GM12878 (cell line): ENCODE data around the gene REST. TPM values are rescaled to one million over a fixed set of nuclear protein-coding genes. Genes with fewer than 3 reads are reported as not detected.
"Not testable (repeated sequence)": the region's sequence is repeated elsewhere in the genome, so short reads cannot be mapped to it uniquely, and the experiment has no call there.

Experiments used
- ATAC-seq: fragments of 200-7000 bp; cut with Tn5 transposase; 3 replicates; pipeline ENCODE4 v1.9.1; 2020; ENCODE audit warnings: mild to moderate bottlenecking, moderate library complexity
- BruUV-seq: library from RNA; stranded (reverse); fragments of 400-500 nt; replicated peaks from 2 replicates; lab custom pipeline; 2021; lab: Mats Ljungman, UMichigan
- CTCF ChIA-PET: fragments of 300-600 bp; sonication (Branson Sonifier 250); formaldehyde crosslinking; extraction: SDS; loops from one replicate; lab custom pipeline; 2021; ENCODE audit warnings: inconsistent platforms; lab: Yijun Ruan, JAX
- POLR2A ChIA-PET: fragments of 350-600 bp; formaldehyde crosslinking; extraction: SDS; loops from one replicate; lab custom pipeline; 2021; ENCODE audit warnings: inconsistent platforms; lab: Charles Lee
- RAD21 ChIA-PET: fragments of 300-600 bp; sonication (Branson Sonifier 250); formaldehyde crosslinking; loops from one replicate; lab custom pipeline; 2023; ENCODE audit warnings: antibody characterized with exemption; ENCODE audit not compliant: unreplicated experiment; lab: Charles Lee
- SMC1A ChIA-PET: fragments of 300-600 bp; sonication (Branson Sonifier 250); formaldehyde crosslinking; loops from one replicate; lab custom pipeline; 2023; ENCODE audit not compliant: unreplicated experiment, uncharacterized antibody; lab: Charles Lee
- DNase-seq: peaks from one replicate; pipeline ENCODE4 v3.0.0-alpha.2; 2011; ENCODE audit warnings: low read depth, low spot score
- FAIRE-seq: peaks from 3 replicates; lab custom pipeline; 2011; peaks lifted over from hg19 to GRCh38; lab: Jason Lieb, UNC
- H2AFZ ChIP-seq: 2 replicates; pipeline ENCODE4 v1.6.0; 2011; ENCODE audit warnings: low read depth, low read length, control low read depth; ENCODE audit not compliant: control insufficient read depth
- H3K27ac ChIP-seq: 2 replicates; pipeline ENCODE4 v1.5.1; 2011; ENCODE audit warnings: control low read depth; ENCODE audit not compliant: control insufficient read depth, insufficient read depth
- H3K27me3 ChIP-seq, 2 experiments: replicated peaks in 1 of 2; 2 replicates each; pipeline versions ENCODE4 v1.6.0 to v1.6.1; 2011; ENCODE audit warnings: low read length in 1 of 2; ENCODE audit not compliant: control insufficient read depth in 2 of 2, insufficient read depth in 2 of 2
- H3K36me3 ChIP-seq, 2 experiments: 2 replicates each; pipeline ENCODE4 v1.5.1; 2011; ENCODE audit warnings: low read length in 1 of 2; ENCODE audit not compliant: control insufficient read depth in 2 of 2, insufficient read depth in 2 of 2
- H3K4me1 ChIP-seq: 2 replicates; pipeline ENCODE4 v1.6.1; 2011; ENCODE audit warnings: mild to moderate bottlenecking, low read length, moderate library complexity, mixed read lengths; ENCODE audit not compliant: control insufficient read depth, insufficient read depth
- H3K4me2 ChIP-seq: 2 replicates; pipeline ENCODE4 v1.6.0; 2011; ENCODE audit warnings: control low read depth; ENCODE audit not compliant: control insufficient read depth, insufficient read depth
- H3K4me3 ChIP-seq: fragments of 200-600 bp; sonication (generic); 2 replicates; pipeline ENCODE4 v1.5.1; 2016
- H3K79me2 ChIP-seq: 2 replicates; pipeline ENCODE4 v1.6.0; 2011; ENCODE audit warnings: low read length; ENCODE audit not compliant: control insufficient read depth, insufficient read depth
- H3K9ac ChIP-seq: 2 replicates; pipeline ENCODE4 v1.8.0; 2011; ENCODE audit warnings: low read length, control low read depth, mixed read lengths; ENCODE audit not compliant: control insufficient read depth, insufficient read depth
- H3K9me3 ChIP-seq: replicated peaks from 3 replicates; pipeline ENCODE4 v1.5.1; 2011; ENCODE audit warnings: mild to moderate bottlenecking, low read length; ENCODE audit not compliant: control insufficient read depth, insufficient read depth
- H4K20me1 ChIP-seq: 2 replicates; pipeline ENCODE4 v1.6.0; 2011; ENCODE audit not compliant: control insufficient read depth, insufficient read depth
- CBX3 ChIP-seq: fragments of 200-600 bp; sonication (generic); IDR thresholded peaks from 2 replicates; pipeline ENCODE4 v1.6.1; 2016; ENCODE audit warnings: low read depth, borderline replicate concordance
- HDAC6 ChIP-seq: fragments of 200-600 bp; sonication (generic); IDR thresholded peaks from one replicate; pipeline ENCODE4 v1.8.0; 2017; ENCODE audit warnings: antibody characterized with exemption; ENCODE audit not compliant: unreplicated experiment
- KAT2A ChIP-seq: conservative IDR thresholded peaks from 2 replicates; pipeline ENCODE4 v1.6.1; 2011; ENCODE audit warnings: low read depth, low read length; ENCODE audit not compliant: control insufficient read depth
- MYC ChIP-seq: IDR thresholded peaks from 2 replicates; pipeline ENCODE4 v1.6.1; 2011; ENCODE audit warnings: mild to moderate bottlenecking, low read length, moderate library complexity, inconsistent platforms; ENCODE audit not compliant: insufficient read depth, insufficient replicate concordance, insufficient read length, severe bottlenecking
- NRF1 ChIP-seq: conservative IDR thresholded peaks from 2 replicates; pipeline ENCODE4 v1.6.1; 2011; ENCODE audit warnings: mild to moderate bottlenecking, low read depth, low read length, improper control_type of control experiment
- POLR2AphosphoS2 ChIP-seq: IDR thresholded peaks from 2 replicates; pipeline ENCODE4 v1.6.1; 2011; ENCODE audit warnings: low read depth, mild to moderate bottlenecking, low read length, improper control_type of control experiment, moderate library complexity
- RUNX3 ChIP-seq: IDR thresholded peaks from 2 replicates; pipeline ENCODE4 v1.6.1; 2012; ENCODE audit warnings: low read length, inconsistent platforms
- WGBS: methylation state at CpG from one replicate; pipeline ENCODE4 v1.1.6; 2016; ENCODE audit warnings: low lambda C conversion rate; ENCODE audit not compliant: insufficient replicate concordance, insufficient coverage; ENCODE audit errors: missing lambda C conversion rate; 5-methylcytosine and 5-hydroxymethylcytosine counted together
- in situ Hi-C: fragments of 300-500 bp; cut with MboI; formaldehyde crosslinking; loops from 9 replicates; pipeline ENCODE4 v1.14.3; 2018; ENCODE audit warnings: mixed read lengths
- intact Hi-C: fragments of 100-400 bp; cut with micrococcal nuclease; formaldehyde crosslinking; loops from one replicate; pipeline ENCODE4 v1.14.2; 2022; ENCODE audit not compliant: unreplicated experiment
- polyA plus RNA-seq, 11 experiments: library from polyadenylated mRNA; depleted of rRNA in 4 of 11; unstranded in 6 of 11; stranded (reverse) in 5 of 11; fragments of >200 nt; fragmentation: Nextera tagmentation in 4 of 11; fragmentation: Illumina TruSeq in 1 of 11; extraction: Ambion mirVana in 4 of 11; extraction: Trizol in 1 of 11; gene quantifications; 1 replicate in 1 of 11; 2 replicates in 10 of 11; pipeline versions ENCODE4 v1.2.1 to v1.2.3, GENCODE V29; 2011 to 2016; ENCODE audit warnings: inconsistent platforms in 2 of 11, missing spikeins in 2 of 11, low read depth in 1 of 11
- total RNA-seq, 4 experiments: library from RNA; depleted of rRNA in 3 of 4; stranded (reverse); fragments of >200 nt in 3 of 4; fragmentation: Illumina TruSeq in 1 of 4; extraction: Trizol in 1 of 4; gene quantifications; 2 replicates each; pipeline versions ENCODE4 v1.2.1 to v1.2.3, GENCODE V29; 2013 to 2021
- TF ChIP-seq, protein P1 (sequence below): fragments of 450-650 bp; formaldehyde crosslinking; IDR thresholded peaks from 2 replicates; pipeline ENCODE4 v1.5.0; 2022; ENCODE audit warnings: mild to moderate bottlenecking, missing genetic modification characterization

Gene REST
- total and polyA plus RNA-seq, 10 of the 15 experiments (the other 5 are each of a cell fraction or from before 2014, with no cell fraction given): 3.7 to 36.3 (median 20.4) TPM

DNA sequence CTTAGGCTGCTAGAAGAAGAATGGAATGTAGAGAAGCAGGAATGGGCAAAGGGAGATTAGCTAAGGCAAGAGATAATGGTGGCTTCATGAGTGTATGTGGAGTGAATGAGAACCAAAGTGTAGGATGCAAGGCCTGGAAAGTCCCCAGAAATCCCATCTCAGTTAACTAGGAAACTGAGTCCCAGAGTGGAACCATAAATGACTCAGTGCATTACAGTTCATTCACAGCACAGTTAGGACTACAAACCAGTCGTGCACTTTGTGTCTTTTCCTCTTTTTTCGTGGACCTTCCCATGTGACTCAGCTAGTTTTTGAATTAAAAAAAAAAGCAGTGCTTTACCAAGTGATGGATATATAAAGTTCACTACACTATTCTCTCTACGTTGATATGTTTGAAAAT is 27.7 kb upstream of the REST start (continued):
- TF ChIP-seq, protein P1, sequence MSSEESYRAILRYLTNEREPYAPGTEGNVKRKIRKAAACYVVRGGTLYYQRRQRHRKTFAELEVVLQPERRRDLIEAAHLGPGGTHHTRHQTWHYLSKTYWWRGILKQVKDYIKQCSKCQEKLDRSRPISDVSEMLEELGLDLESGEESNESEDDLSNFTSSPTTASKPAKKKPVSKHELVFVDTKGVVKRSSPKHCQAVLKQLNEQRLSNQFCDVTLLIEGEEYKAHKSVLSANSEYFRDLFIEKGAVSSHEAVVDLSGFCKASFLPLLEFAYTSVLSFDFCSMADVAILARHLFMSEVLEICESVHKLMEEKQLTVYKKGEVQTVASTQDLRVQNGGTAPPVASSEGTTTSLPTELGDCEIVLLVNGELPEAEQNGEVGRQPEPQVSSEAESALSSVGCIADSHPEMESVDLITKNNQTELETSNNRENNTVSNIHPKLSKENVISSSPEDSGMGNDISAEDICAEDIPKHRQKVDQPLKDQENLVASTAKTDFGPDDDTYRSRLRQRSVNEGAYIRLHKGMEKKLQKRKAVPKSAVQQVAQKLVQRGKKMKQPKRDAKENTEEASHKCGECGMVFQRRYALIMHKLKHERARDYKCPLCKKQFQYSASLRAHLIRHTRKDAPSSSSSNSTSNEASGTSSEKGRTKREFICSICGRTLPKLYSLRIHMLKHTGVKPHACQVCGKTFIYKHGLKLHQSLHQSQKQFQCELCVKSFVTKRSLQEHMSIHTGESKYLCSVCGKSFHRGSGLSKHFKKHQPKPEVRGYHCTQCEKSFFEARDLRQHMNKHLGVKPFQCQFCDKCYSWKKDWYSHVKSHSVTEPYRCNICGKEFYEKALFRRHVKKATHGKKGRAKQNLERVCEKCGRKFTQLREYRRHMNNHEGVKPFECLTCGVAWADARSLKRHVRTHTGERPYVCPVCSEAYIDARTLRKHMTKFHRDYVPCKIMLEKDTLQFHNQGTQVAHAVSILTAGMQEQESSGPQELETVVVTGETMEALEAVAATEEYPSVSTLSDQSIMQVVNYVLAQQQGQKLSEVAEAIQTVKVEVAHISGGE (CRISPR knock-in tag): no peak
- TF ChIP-seq NRF1 (no peak), KAT2A (no peak), CBX3 (no peak)

DNA sequence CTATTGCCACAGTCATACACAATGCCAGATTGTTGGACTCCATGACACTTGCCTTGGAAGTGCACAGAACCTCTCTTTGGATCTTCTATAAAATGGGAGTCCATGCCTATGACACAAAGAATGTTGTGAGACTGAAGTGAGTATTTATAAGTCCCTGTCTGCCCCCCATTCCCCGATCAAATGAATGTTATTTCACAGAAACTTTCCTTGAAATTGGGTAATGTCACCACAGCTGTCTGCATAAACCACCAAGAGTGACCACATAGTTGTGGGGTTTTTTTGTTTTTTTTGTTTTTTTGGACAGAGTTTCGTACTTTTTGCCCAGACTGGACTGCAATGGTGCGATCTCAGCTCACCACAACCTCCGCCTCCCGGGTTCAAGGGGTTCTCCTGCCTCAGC is 27.1 kb upstream of the REST start:
- in situ Hi-C loops: no loop called here
- ATAC-seq: no peak
- ChIA-PET RAD21 (no interaction called here), SMC1A (interaction anchor here (0.5 kb wide), 1 partner anchor 1251 kb away, joined by 4 read pairs; no protein-coding TSS in a partner anchor), POLR2A (no interaction called here)
- intact Hi-C loops: no loop called here
- H3K36me3 ChIP-seq: no peaks in the 10 kb centered on the region
- H4K20me1 ChIP-seq: no peaks in the 10 kb centered on the region
- H2AFZ ChIP-seq: no peak overlapping the region
- FAIRE-seq: no peak
- TF ChIP-seq POLR2AphosphoS2 (no peak), MYC (no peak), HDAC6 (no peak), RUNX3 (peak; percentile 68)
- TF ChIP-seq, all 136 proteins: peak for 1
- Histone ChIP-seq H3K79me2 (no peaks in the 10 kb centered on the region), H3K4me2 (peak overlapping the region; percentile 30; the same call in 1 of the 2 replicates), H3K9ac (no peak overlapping the region), H3K27me3 (no peaks in the 10 kb centered on the region), H3K9me3 (no peaks in the 10 kb centered on the region), H3K4me1 (peaks cover 3% of the 10 kb centered on the region), H3K27ac (no peak overlapping the region), H3K4me3 (no peak overlapping the region)
- 62% methylated on average over 5 of the region's 5 CpGs for WGBS
- no TSS peak for BruUV-seq
- no peak for DNase-seq
- CTCF ChIA-PET: interaction anchor here (1.2 kb wide), 1 partner anchor 13 kb away, joined by 3 read pairs; no protein-coding TSS in a partner anchor

DNA sequence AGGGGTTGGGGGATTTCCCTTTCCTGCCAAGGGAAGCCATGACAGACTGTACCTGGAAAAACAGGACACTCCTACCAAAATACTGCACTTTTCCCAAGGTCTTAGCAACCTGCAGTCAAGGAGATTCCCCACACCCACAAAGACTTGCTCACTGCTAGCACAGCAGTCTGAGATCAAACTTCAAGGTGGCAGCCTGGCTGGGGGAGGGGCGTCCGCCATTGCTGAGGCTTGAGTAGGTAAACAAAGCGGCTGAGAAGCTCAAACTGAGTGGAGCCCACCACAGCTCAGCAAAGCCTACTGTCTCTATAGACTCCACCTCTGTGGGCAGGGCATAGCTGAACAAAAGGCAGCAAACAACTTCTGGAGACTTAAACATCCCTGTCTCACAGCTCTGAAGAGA is 23.2 kb upstream of the REST start:
- H3K9me3 ChIP-seq, H2AFZ ChIP-seq, in situ Hi-C loops, FAIRE-seq, H3K4me2 ChIP-seq, DNase-seq, H3K36me3 ChIP-seq, H3K79me2 ChIP-seq, H3K27me3 ChIP-seq, H3K4me1 ChIP-seq, BruUV-seq, H3K9ac ChIP-seq, POLR2A ChIA-PET, CTCF ChIA-PET, RAD21 ChIA-PET, ATAC-seq, intact Hi-C loops, H3K4me3 ChIP-seq, H3K27ac ChIP-seq, H4K20me1 ChIP-seq: not testable (repeated sequence)
- 78% methylated on average over 3 of the region's 3 CpGs for WGBS
- SMC1A ChIA-PET: interaction anchor here (1.1 kb wide), 1 partner anchor 18 kb away, joined by 3 read pairs; no protein-coding TSS in a partner anchor
